ENCODE measurements around the gene TSHZ2.
"Not testable (repeated sequence)": the region's sequence is repeated elsewhere in the genome, so short reads cannot be mapped to it uniquely, and the experiment has no call there.

The TSHZ2 gene

GRCh38 chr20:53323460-53323859 is 351.3 kb downstream of the TSHZ2 start:
- not testable (repeated sequence) for H3K27ac ChIP-seq (ENCODE audit: low read length); H3K4me3 ChIP-seq (ENCODE audit: low read length); H3K9me3 ChIP-seq (ENCODE audit: insufficient read depth, low read depth, low read length); H3K9ac ChIP-seq (ENCODE audit: low read depth, low read length); H3K27me3 ChIP-seq (ENCODE audit: insufficient read depth, low read length); H3K4me1 ChIP-seq (ENCODE audit: insufficient read depth, low read length); H3K36me3 ChIP-seq (ENCODE audit: insufficient read depth, low read depth, low read length)

DNA sequence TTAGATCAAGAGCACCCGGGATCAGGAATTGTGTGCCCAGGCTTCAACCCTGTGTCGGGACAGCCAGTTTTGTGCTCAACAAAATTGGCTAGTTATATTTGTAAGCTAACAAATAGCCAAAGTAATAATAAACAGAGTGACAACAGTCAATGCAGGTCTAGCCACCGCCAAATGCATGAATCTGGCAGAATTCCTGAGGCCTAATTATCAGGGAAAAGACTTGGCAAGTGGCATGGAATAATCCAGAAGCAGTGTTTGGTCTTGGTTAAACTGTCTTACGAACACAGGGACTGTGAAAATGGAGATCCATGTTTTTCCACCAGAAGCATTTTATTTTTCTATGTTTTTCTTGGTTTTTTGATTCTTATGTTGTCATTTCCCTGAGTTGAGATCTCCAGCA is 352.7 kb downstream of the TSHZ2 start:
- Histone ChIP-seq H3K27ac (ENCODE audit: low read length) (no peak overlapping the region), H3K4me1 (ENCODE audit: insufficient read depth, low read length) (peaks cover 6% of the 10 kb centered on the region; the same call in 1 of the 2 replicates), H3K9ac (ENCODE audit: low read depth, low read length) (no peak overlapping the region), H3K9me3 (ENCODE audit: insufficient read depth, low read depth, low read length) (no peaks in the 10 kb centered on the region), H3K36me3 (ENCODE audit: insufficient read depth, low read depth, low read length) (no peaks in the 10 kb centered on the region), H3K4me3 (ENCODE audit: low read length) (no peak overlapping the region), H3K27me3 (ENCODE audit: insufficient read depth, low read length) (no peaks in the 10 kb centered on the region)

GRCh38 chr20:53328961-53329360 is 356.8 kb downstream of the TSHZ2 start:
- Histone ChIP-seq H3K36me3 (ENCODE audit: insufficient read depth, low read depth, low read length) (no peaks in the 10 kb centered on the region), H3K4me3 (ENCODE audit: low read length) (no peak overlapping the region), H3K27ac (ENCODE audit: low read length) (no peak overlapping the region), H3K4me1 (ENCODE audit: insufficient read depth, low read length) (peaks cover 12% of the 10 kb centered on the region; the same call in 1 of the 2 replicates), H3K27me3 (ENCODE audit: insufficient read depth, low read length) (no peaks in the 10 kb centered on the region), H3K9ac (ENCODE audit: low read depth, low read length) (no peak overlapping the region), H3K9me3 (ENCODE audit: insufficient read depth, low read depth, low read length) (no peaks in the 10 kb centered on the region)

GRCh38 chr20:53329781-53330180 is 357.6 kb downstream of the TSHZ2 start:
- Histone ChIP-seq H3K27ac (ENCODE audit: low read length) (no peak overlapping the region), H3K9ac (ENCODE audit: low read depth, low read length) (no peak overlapping the region)

DNA sequence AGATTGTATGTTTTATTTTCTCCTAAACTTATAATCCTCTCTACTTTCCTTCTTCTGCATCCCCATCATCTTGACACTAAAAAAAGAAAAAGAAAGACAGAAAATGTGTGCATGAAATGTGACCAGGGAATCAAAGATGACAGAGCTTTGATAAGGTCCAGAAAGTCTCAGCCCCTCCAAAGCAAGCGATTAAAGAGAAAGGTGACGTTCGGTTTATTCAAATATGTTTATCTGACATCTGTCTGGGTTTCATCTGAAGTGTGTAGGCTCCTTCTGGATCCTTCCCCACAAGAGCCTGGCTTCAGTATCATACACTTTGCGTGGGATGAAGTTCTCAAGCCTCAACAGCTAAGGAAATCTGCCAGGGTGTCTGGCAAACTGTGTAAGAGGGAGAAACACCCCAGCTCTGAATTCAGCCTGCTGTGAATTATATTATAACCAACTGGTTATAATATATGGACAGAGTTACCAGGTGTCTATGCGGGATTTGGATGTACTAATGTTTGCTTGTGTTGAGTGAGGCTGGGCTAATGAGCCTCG is 358.5 kb downstream of the TSHZ2 start:
- H3K4me3 ChIP-seq (ENCODE audit: low read length): no peak overlapping the region
- H3K36me3 ChIP-seq (ENCODE audit: insufficient read depth, low read depth, low read length): no peaks in the 10 kb centered on the region
- no peaks in the 10 kb centered on the region for H3K9me3 ChIP-seq (ENCODE audit: insufficient read depth, low read depth, low read length)
- H3K27me3 ChIP-seq (ENCODE audit: insufficient read depth, low read length): no peaks in the 10 kb centered on the region
- no peak overlapping the region for H3K9ac ChIP-seq (ENCODE audit: low read depth, low read length)
- no peak overlapping the region for H3K27ac ChIP-seq (ENCODE audit: low read length)
- peaks cover 12% of the 10 kb centered on the region; the same call in 1 of the 2 replicates for H3K4me1 ChIP-seq (ENCODE audit: insufficient read depth, low read length)

More at GRCh38 chr20:53329781-53330180, 357.6 kb downstream of the TSHZ2 start:
- Histone ChIP-seq H3K4me3 (ENCODE audit: low read length) (no peak overlapping the region), H3K4me1 (ENCODE audit: insufficient read depth, low read length) (peaks cover 12% of the 10 kb centered on the region; the same call in 1 of the 2 replicates), H3K27me3 (ENCODE audit: insufficient read depth, low read length) (no peaks in the 10 kb centered on the region), H3K36me3 (ENCODE audit: insufficient read depth, low read depth, low read length) (no peaks in the 10 kb centered on the region), H3K9me3 (ENCODE audit: insufficient read depth, low read depth, low read length) (no peaks in the 10 kb centered on the region)

- H3K27ac ChIP-seq (ENCODE audit: low read length): no peak overlapping the region
Measured at GRCh38 chr20:53331151-53331973, 359.2 kb downstream of the TSHZ2 start.

DNA sequence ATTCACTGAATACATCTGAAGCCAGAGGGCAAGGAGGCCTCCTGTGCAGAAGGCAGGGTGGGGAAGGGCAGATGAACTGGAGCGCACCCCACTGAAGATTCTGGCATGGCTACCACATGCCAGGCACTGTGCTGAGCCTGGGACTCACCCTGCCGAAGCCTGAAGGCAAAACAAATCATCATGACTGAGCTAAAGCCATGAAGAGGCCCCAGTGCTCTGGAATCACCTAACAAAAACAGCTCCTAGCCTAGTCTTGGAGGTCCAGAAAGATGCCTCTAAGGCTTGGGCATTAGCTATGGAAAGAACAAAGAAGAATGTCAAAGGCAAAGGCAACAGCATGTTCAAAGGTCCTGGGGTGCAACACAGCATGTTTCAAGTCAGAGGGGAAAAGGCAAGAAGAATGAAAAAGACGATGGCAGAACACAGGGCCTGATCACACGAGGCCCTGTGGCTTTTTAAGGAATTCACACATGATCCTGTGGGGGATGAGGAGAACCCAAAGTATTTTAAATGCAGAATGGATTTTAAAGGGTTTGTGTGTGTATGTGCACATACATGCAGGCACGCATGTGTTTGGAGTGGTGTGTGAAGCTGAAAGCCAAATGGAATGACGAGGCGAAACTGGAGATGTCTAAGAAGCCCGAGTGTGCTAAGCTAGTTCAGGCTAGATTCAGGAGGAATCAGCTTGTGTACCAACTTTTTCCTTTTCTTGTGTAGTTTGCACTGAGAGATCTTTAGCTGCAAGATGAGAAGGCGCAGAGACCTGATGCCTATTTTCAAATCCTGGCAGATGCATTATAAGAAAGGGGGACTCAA is 360.1 kb downstream of the TSHZ2 start:
- Histone ChIP-seq H3K27ac (ENCODE audit: low read length) (no peak overlapping the region), H3K9me3 (ENCODE audit: insufficient read depth, low read depth, low read length) (no peaks in the 10 kb centered on the region), H3K4me3 (ENCODE audit: low read length) (no peak overlapping the region), H3K9ac (ENCODE audit: low read depth, low read length) (no peak overlapping the region), H3K4me1 (ENCODE audit: insufficient read depth, low read length) (peaks cover 12% of the 10 kb centered on the region; the same call in 1 of the 2 replicates), H3K36me3 (ENCODE audit: insufficient read depth, low read depth, low read length) (no peaks in the 10 kb centered on the region), H3K27me3 (ENCODE audit: insufficient read depth, low read length) (no peaks in the 10 kb centered on the region)

More at GRCh38 chr20:53331151-53331973, 359.2 kb downstream of the TSHZ2 start:
- peaks cover 12% of the 10 kb centered on the region; the same call in 1 of the 2 replicates for H3K4me1 ChIP-seq (ENCODE audit: insufficient read depth, low read length)
- H3K4me3 ChIP-seq (ENCODE audit: low read length): no peak overlapping the region
- H3K9ac ChIP-seq (ENCODE audit: low read depth, low read length): no peak overlapping the region
- no peaks in the 10 kb centered on the region for H3K27me3 ChIP-seq (ENCODE audit: insufficient read depth, low read length)
- H3K9me3 ChIP-seq (ENCODE audit: insufficient read depth, low read depth, low read length): no peaks in the 10 kb centered on the region
- no peaks in the 10 kb centered on the region for H3K36me3 ChIP-seq (ENCODE audit: insufficient read depth, low read depth, low read length)

DNA sequence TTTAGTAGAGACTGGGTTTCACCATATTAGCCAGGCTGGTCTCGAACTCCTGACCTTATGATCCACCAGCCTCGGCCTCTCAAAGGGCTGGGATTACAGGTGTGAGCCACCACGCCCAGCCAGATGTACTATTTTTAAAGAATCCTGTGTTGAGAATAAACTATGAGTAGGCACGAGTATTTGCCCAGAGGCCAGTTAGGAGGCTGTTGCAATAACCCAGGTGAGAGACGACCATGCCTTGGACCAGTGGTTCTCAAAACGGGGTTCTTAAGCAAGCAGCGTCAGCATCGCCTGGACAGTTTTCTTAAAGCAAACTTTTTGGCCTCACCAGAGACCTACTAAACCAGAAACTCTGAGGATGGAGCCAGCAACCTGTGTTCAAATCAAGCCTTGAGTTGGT is 362.7 kb downstream of the TSHZ2 start:
- Histone ChIP-seq H3K36me3 (ENCODE audit: insufficient read depth, low read depth, low read length) (no peaks in the 10 kb centered on the region), H3K9me3 (ENCODE audit: insufficient read depth, low read depth, low read length) (no peaks in the 10 kb centered on the region), H3K27ac (ENCODE audit: low read length) (no peak overlapping the region), H3K4me3 (ENCODE audit: low read length) (no peak overlapping the region), H3K27me3 (ENCODE audit: insufficient read depth, low read length) (no peaks in the 10 kb centered on the region), H3K4me1 (ENCODE audit: insufficient read depth, low read length) (peaks cover 6% of the 10 kb centered on the region; the same call in 1 of the 2 replicates), H3K9ac (ENCODE audit: low read depth, low read length) (no peak overlapping the region)

- H3K9ac ChIP-seq (ENCODE audit: low read depth, low read length): no peak overlapping the region
- H3K27ac ChIP-seq (ENCODE audit: low read length): no peak overlapping the region
- peaks cover 6% of the 10 kb centered on the region; the same call in 1 of the 2 replicates for H3K4me1 ChIP-seq (ENCODE audit: insufficient read depth, low read length)
- H3K4me3 ChIP-seq (ENCODE audit: low read length): no peak overlapping the region
- no peaks in the 10 kb centered on the region for H3K36me3 ChIP-seq (ENCODE audit: insufficient read depth, low read depth, low read length)
- H3K9me3 ChIP-seq (ENCODE audit: insufficient read depth, low read depth, low read length): no peaks in the 10 kb centered on the region
- no peaks in the 10 kb centered on the region for H3K27me3 ChIP-seq (ENCODE audit: insufficient read depth, low read length)
Measured at GRCh38 chr20:53335555-53335954, 363.4 kb downstream of the TSHZ2 start.

- Histone ChIP-seq H3K36me3 (ENCODE audit: insufficient read depth, low read depth, low read length) (no peaks in the 10 kb centered on the region), H3K4me1 (ENCODE audit: insufficient read depth, low read length) (no peaks in the 10 kb centered on the region), H3K9ac (ENCODE audit: low read depth, low read length) (no peak overlapping the region), H3K4me3 (ENCODE audit: low read length) (no peak overlapping the region), H3K9me3 (ENCODE audit: insufficient read depth, low read depth, low read length) (no peaks in the 10 kb centered on the region), H3K27ac (ENCODE audit: low read length) (no peak overlapping the region), H3K27me3 (ENCODE audit: insufficient read depth, low read length) (no peaks in the 10 kb centered on the region)
Measured at GRCh38 chr20:53336892-53337291, 364.7 kb downstream of the TSHZ2 start.

DNA sequence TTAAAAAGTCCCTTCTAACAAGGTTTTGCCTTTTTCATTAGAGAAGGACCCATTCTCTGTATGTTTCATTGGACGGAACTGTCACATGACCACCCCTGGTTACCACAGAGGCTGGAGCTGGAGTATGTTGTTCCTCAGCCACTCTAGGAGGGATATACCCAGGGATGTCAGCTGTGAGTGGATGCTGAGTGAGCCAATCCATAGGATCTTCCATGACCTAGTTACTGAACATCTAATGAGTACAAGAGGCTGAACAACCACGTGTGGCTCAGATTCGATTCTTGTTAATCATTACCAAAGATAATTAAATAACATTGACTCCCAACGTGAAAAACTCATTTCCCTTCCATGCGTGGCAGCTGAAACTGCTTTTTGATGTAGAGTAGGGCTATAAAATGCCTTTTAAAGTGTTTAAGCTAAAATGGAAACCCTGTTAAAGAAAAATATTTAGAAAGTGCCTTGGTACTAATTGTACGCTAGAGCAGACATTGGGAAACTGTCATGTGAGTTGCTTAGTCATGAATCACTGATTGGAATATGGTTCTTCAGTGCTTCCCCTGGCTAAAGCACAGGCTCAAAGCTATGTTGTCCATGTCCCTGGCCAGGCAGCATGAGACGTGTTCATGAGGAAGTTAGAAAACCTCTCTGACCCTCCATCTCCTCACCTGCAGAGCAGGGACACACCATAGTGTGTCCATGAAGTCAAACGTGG is 365.4 kb downstream of the TSHZ2 start:
- H3K4me3 ChIP-seq (ENCODE audit: low read length): no peak overlapping the region
- no peaks in the 10 kb centered on the region for H3K4me1 ChIP-seq (ENCODE audit: insufficient read depth, low read length)
- H3K9me3 ChIP-seq (ENCODE audit: insufficient read depth, low read depth, low read length): no peaks in the 10 kb centered on the region
- H3K9ac ChIP-seq (ENCODE audit: low read depth, low read length): no peak overlapping the region
- H3K27me3 ChIP-seq (ENCODE audit: insufficient read depth, low read length): no peaks in the 10 kb centered on the region
- H3K27ac ChIP-seq (ENCODE audit: low read length): no peak overlapping the region
- H3K36me3 ChIP-seq (ENCODE audit: insufficient read depth, low read depth, low read length): no peaks in the 10 kb centered on the region

Data from iPS-20b (cell line).